Measurements from ENCODE around the gene HIGD1A. TPM values are rescaled to one million over a fixed set of nuclear protein-coding genes. Genes with fewer than 3 reads are reported as not detected.

HIGD1A gene
- total and polyA plus RNA-seq, 10 of the 15 experiments (the other 5 are each of a cell fraction or from before 2014, with no cell fraction given) = 73.9 to 487 (median 175) TPM

DNA sequence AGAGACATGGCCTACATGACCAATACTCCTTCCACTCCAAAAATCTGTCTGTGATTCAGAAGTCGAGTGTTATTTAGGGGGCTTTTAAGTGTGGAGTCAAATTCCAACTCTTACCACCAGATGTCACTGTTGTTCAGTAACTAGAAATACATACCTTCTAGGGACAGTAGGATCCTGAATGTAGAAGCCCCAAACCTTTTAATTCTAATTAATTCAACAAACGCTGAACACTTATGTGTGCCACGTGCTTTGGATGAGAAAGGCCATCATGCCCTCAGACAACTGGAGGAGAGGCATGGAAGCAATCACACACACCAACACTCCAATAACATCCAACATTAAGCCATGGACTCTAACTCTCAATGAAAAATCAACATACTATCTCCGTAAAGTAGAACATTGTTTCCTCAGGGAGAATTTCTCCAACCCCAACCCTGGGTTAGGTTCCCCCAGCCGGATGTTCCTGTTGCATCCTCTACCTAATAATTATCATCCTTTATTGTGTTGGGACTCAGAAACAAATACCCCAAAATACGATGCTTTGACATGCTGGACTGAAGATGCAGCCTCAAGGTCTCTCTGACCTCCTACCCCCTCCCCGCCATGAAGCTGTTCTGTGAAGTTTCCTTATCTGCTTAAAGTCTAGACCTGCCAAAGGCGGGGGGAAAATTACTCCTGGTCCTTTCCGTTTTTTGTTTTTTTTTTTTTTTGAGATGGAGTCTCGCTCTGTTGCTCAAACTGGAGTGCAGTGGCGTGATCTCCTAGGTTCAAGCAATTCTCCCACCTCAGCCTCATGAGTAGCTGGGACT is 23.2 kb downstream of the HIGD1A start (continued):
- no peak for TF ChIP-seq PAX8 (IDR thresholded peaks at IDR 0.05)
- TF ChIP-seq RAD21 (IDR thresholded peaks at IDR 0.05; ENCODE audit: insufficient read depth, low read depth, low read length) = peak; percentile 63
- TF ChIP-seq ZNF207 (IDR thresholded peaks at IDR 0.05; ENCODE audit: borderline replicate concordance) = no peak
- no peak for TF ChIP-seq ASH2L (IDR thresholded peaks at IDR 0.05; ENCODE audit: borderline replicate concordance, low read depth)
- no peak for TF ChIP-seq RAD51 (IDR thresholded peaks at IDR 0.05)
- no peak for TF ChIP-seq MEF2A (IDR thresholded peaks at IDR 0.05; ENCODE audit: insufficient read depth, low read depth, low read length)
- no peak for TF ChIP-seq CREM (IDR thresholded peaks at IDR 0.05; ENCODE audit: low read depth)
- no peak for TF ChIP-seq ZZZ3 (IDR thresholded peaks at IDR 0.05; ENCODE audit: control insufficient read depth, insufficient read length, low read depth)
- no peak for TF ChIP-seq TAF1 (IDR thresholded peaks at IDR 0.05; ENCODE audit: borderline replicate concordance, low read depth, low read length)
- TF ChIP-seq CREB1 (IDR thresholded peaks at IDR 0.05; ENCODE audit: low read depth) = no peak
- TF ChIP-seq HDAC6 (IDR thresholded peaks at IDR 0.05; ENCODE audit: unreplicated experiment) = no peak
- TF ChIP-seq LARP7 (IDR thresholded peaks at IDR 0.05) = no peak

DNA sequence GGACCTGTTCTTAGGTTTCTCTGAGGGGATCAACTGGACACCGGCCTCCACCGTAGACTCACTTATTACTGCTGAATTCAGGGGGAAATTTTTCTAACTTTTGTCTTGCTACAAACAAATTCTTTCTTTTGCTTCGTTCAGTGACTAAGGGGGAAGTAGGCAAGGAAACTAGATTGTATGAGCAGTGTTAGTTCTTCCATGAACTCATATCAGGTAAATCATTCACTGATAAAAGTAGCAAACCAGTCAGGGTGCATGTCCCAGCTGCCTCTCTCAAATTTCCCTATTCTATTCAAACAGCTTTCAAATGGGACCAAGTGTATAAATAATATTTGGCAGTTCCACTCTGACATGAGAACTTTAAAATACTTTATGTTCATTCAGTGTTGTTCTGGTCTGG is 23.9 kb downstream of the HIGD1A start:
- intact Hi-C loops (cut with micrococcal nuclease; ENCODE audit: unreplicated experiment) = loop anchor here (2.0 kb wide), 2 partner anchors 50 to 58 kb away; no protein-coding TSS in a partner anchor
- ATAC-seq (no peak), DNase-seq (ENCODE audit: low read depth, low spot score) (no peak), FAIRE-seq (no peak)
- WGBS (ENCODE audit: insufficient coverage, insufficient replicate concordance, low lambda C conversion rate, missing lambda C conversion rate) = 65% methylated on average over 3 of the region's 3 CpGs
- CTCF ChIA-PET = interaction anchor here (0.6 to 5.2 kb wide), 16 partner anchors 11 to 257 kb away, joined by 3 to 39 read pairs (median 8); no protein-coding TSS in a partner anchor
- Histone ChIP-seq H2AFZ (ENCODE audit: control insufficient read depth, low read depth, low read length) (no peak overlapping the region), H3K9me3 (replicated peaks; ENCODE audit: control insufficient read depth, insufficient read depth, low read length) (no peaks in the 10 kb centered on the region), H3K27ac (ENCODE audit: control insufficient read depth, insufficient read depth) (no peak overlapping the region), H3K4me1 (ENCODE audit: control insufficient read depth, insufficient read depth, low read length) (no peaks in the 10 kb centered on the region), H3K9ac (ENCODE audit: control insufficient read depth, insufficient read depth, low read length) (no peak overlapping the region), H3K4me3 (no peak overlapping the region), H3K27me3 (replicated peaks in 1 of 2; ENCODE audit: control insufficient read depth in 2 of 2, insufficient read depth in 2 of 2, low read length in 1 of 2) (no peaks in the 10 kb centered on the region), H3K36me3 (ENCODE audit: control insufficient read depth in 2 of 2, insufficient read depth in 2 of 2, low read length in 1 of 2) (peaks cover 0 to 3% of the 10 kb centered on the region in 2 experiments; a peak in 1 of 4 replicates), H3K79me2 (ENCODE audit: control insufficient read depth, insufficient read depth, low read length) (no peaks in the 10 kb centered on the region), H4K20me1 (ENCODE audit: control insufficient read depth, insufficient read depth) (no peaks in the 10 kb centered on the region; the same call in 1 of the 2 replicates), H3K4me2 (ENCODE audit: control insufficient read depth, insufficient read depth) (no peak overlapping the region)
- BruUV-seq (replicated peaks) = no TSS peak
- SMC1A ChIA-PET (ENCODE audit: uncharacterized antibody, unreplicated experiment) = interaction anchor here (0.7 to 2.8 kb wide), 8 partner anchors 15 to 109 kb away, joined by 3 to 34 read pairs (median 4); no protein-coding TSS in a partner anchor
- TF ChIP-seq, protein P1, sequence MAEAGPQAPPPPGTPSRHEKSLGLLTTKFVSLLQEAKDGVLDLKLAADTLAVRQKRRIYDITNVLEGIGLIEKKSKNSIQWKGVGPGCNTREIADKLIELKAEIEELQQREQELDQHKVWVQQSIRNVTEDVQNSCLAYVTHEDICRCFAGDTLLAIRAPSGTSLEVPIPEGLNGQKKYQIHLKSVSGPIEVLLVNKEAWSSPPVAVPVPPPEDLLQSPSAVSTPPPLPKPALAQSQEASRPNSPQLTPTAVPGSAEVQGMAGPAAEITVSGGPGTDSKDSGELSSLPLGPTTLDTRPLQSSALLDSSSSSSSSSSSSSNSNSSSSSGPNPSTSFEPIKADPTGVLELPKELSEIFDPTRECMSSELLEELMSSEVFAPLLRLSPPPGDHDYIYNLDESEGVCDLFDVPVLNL (IDR thresholded peaks at IDR 0.05; ENCODE audit: low read depth, low read length) = no peak
- TF ChIP-seq, protein P2, sequence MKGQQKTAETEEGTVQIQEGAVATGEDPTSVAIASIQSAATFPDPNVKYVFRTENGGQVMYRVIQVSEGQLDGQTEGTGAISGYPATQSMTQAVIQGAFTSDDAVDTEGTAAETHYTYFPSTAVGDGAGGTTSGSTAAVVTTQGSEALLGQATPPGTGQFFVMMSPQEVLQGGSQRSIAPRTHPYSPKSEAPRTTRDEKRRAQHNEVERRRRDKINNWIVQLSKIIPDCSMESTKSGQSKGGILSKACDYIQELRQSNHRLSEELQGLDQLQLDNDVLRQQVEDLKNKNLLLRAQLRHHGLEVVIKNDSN (IDR thresholded peaks at IDR 0.05; ENCODE audit: borderline replicate concordance, extremely low read length, insufficient read depth, low read depth, low read length) = no peak
- no peak for TF ChIP-seq ZBED1 (IDR thresholded peaks at IDR 0.05; ENCODE audit: borderline replicate concordance)
- RAD21 ChIA-PET (ENCODE audit: unreplicated experiment) = interaction anchor here (0.8 to 2.3 kb wide), 4 partner anchors 33 to 101 kb away, joined by 3 to 18 read pairs (median 8); no protein-coding TSS in a partner anchor
- in situ Hi-C loops (cut with MboI) = loop anchor here (5.0 kb wide), 2 partner anchors 57 to 97 kb away; partner anchors contain the start of gene CYP8B1
- POLR2A ChIA-PET = interaction anchor here (1.2 kb wide), 1 partner anchor 32 kb away, joined by 3 read pairs; no protein-coding TSS in a partner anchor

Data from GM12878 (cell line).